HEK293 (cell line): ENCODE results near the gene SENP7.

Experiments used
- CTCF ChIP-seq: fragments of 450-650 bp; formaldehyde crosslinking; IDR thresholded peaks from 2 replicates; pipeline ENCODE4 v1.5.1; 2016; ENCODE audit warnings: missing biosample characterization, missing genetic modification characterization
- ELK4 ChIP-seq: IDR thresholded peaks from 2 replicates; pipeline ENCODE4 v1.6.1; 2011; ENCODE audit warnings: mild to moderate bottlenecking, low read depth, low read length, borderline replicate concordance
- REST ChIP-seq: fragments of 450-650 bp; formaldehyde crosslinking; IDR thresholded peaks from 2 replicates; pipeline ENCODE4 v1.5.1; 2016; ENCODE audit warnings: missing biosample characterization, missing genetic modification characterization
- SALL2 ChIP-seq: fragments of 450-650 bp; formaldehyde crosslinking; IDR thresholded peaks from 2 replicates; pipeline ENCODE4 v1.5.0; 2017; ENCODE audit warnings: missing biosample characterization, mild to moderate bottlenecking, missing genetic modification characterization, borderline replicate concordance
- TCF7L2 ChIP-seq: IDR thresholded peaks from 2 replicates; pipeline ENCODE4 v1.6.1; 2011; ENCODE audit warnings: low read depth, mild to moderate bottlenecking, inconsistent platforms, low read length, moderate library complexity, borderline replicate concordance
- ZNF274 ChIP-seq, 2 experiments: fragments of 200-500 bp in 1 of 2; fragments of 450-650 bp in 1 of 2; sonication (Bioruptor generic) in 1 of 2; formaldehyde crosslinking in 1 of 2; IDR thresholded peaks; 2 replicates each; pipeline versions ENCODE4 v1.5.1 to v1.6.1; 2014 to 2016; ENCODE audit warnings: borderline replicate concordance in 1 of 2, inconsistent platforms in 1 of 2, low read length in 1 of 2, missing biosample characterization in 1 of 2, missing genetic modification characterization in 1 of 2
- ZNF280D ChIP-seq: fragments of 450-650 bp; formaldehyde crosslinking; IDR thresholded peaks from 2 replicates; pipeline ENCODE4 v1.5.1; 2016; ENCODE audit warnings: missing biosample characterization, missing genetic modification characterization
- ZNF362 ChIP-seq: fragments of 450-650 bp; formaldehyde crosslinking; IDR thresholded peaks from 2 replicates; pipeline ENCODE4 v1.5.1; 2016; ENCODE audit warnings: missing biosample characterization, missing genetic modification characterization
- ZNF449 ChIP-seq: fragments of 450-650 bp; formaldehyde crosslinking; IDR thresholded peaks from 2 replicates; pipeline ENCODE4 v1.5.1; 2017; ENCODE audit warnings: missing biosample characterization, mild to moderate bottlenecking, missing genetic modification characterization, moderate library complexity
- ZNF558 ChIP-seq: fragments of 450-650 bp; formaldehyde crosslinking; IDR thresholded peaks from 2 replicates; pipeline ENCODE4 v1.5.1; 2016; ENCODE audit warnings: missing biosample characterization, missing genetic modification characterization
- ZNF610 ChIP-seq: fragments of 450-650 bp; formaldehyde crosslinking; IDR thresholded peaks from 2 replicates; pipeline ENCODE4 v1.5.1; 2016; ENCODE audit warnings: missing biosample characterization, missing genetic modification characterization, borderline replicate concordance
- ZNF624 ChIP-seq: fragments of 450-650 bp; formaldehyde crosslinking; IDR thresholded peaks from 2 replicates; pipeline ENCODE4 v1.5.1; 2017; ENCODE audit warnings: missing biosample characterization, missing genetic modification characterization

- TF ChIP-seq REST (tag by site-specific recombination): no peak
- TF ChIP-seq TCF7L2: no peak
- no peak for TF ChIP-seq CTCF (tag by site-specific recombination)
- TF ChIP-seq ZNF624 (tag by site-specific recombination): no peak
- TF ChIP-seq ZNF449 (tag by site-specific recombination): no peak
- TF ChIP-seq ZNF280D: no peak
- no peak for TF ChIP-seq SALL2
- TF ChIP-seq ZNF274 (IDR thresholded peaks at IDR 0.05; ENCODE audit: low read length): no peak
- TF ChIP-seq ZNF274 (tag by site-specific recombination; IDR thresholded peaks at IDR 0.05; ENCODE audit: borderline replicate concordance): no peak
- TF ChIP-seq ELK4: no peak
- TF ChIP-seq ZNF362: no peak
- TF ChIP-seq ZNF558: no peak
- TF ChIP-seq ZNF610 (tag by site-specific recombination): no peak
Measured at GRCh38 chr3:101478980-101479379, 34.0 kb downstream of the SENP7 start.
